Prostate gland (tissue), 2 donors: ENCODE results near the gene SCGB2B2. TPM values are rescaled to one million over a fixed set of nuclear protein-coding genes. Genes with fewer than 3 reads are reported as not detected.

Experiments used
- DNase-seq: peaks from one replicate; pipeline ENCODE4 v3.0.0-alpha.2; 2019; ENCODE audit warnings: low spot score
- H3K27ac ChIP-seq, 2 donors: fragments of 200-600 bp; sonication (generic); 2 replicates each; pipeline ENCODE4 v1.5.1; 2017 to 2019
- H3K27me3 ChIP-seq: fragments of 200-600 bp; sonication (generic); replicated peaks from 2 replicates; pipeline ENCODE4 v1.5.1; 2019; ENCODE audit not compliant: insufficient read depth
- H3K36me3 ChIP-seq, 2 donors: fragments of 200-600 bp; sonication (generic); 1 replicate in 1 of 2; 2 replicates in 1 of 2; pipeline versions ENCODE4 v1.5.1 to v1.8.1; 2017 to 2019
- H3K4me1 ChIP-seq: fragments of 200-600 bp; sonication (generic); replicated peaks from 2 replicates; pipeline ENCODE4 v1.5.1; 2019
- H3K4me3 ChIP-seq, 2 donors: fragments of 200-600 bp; sonication (generic); 2 replicates each; pipeline ENCODE4 v1.5.1; 2017 to 2019
- H3K9me3 ChIP-seq: fragments of 200-600 bp; sonication (generic); 2 replicates; pipeline ENCODE4 v1.5.1; 2017
- POLR2A ChIP-seq: fragments of 450-650 bp; IDR thresholded peaks from one replicate; pipeline ENCODE4 v1.6.1; 2016; ENCODE audit warnings: antibody characterized with exemption, mild to moderate bottlenecking
- POLR2AphosphoS5 ChIP-seq: sonication (generic); formaldehyde crosslinking; IDR thresholded peaks from one replicate; pipeline ENCODE4 v1.6.1; 2017; ENCODE audit warnings: antibody characterized with exemption
- WGBS: methylation state at CpG from one replicate; pipeline ENCODE4 v1.1.5; 2018; 5-methylcytosine and 5-hydroxymethylcytosine counted together
- intact Hi-C: fragments of 100-400 bp; cut with DNase I; formaldehyde crosslinking; loops from one replicate; pipeline ENCODE4 v1.14.2; 2022
- total RNA-seq, 2 donors: library from RNA; depleted of rRNA; stranded (reverse); fragments of >200 nt; gene quantifications; one replicate each; pipeline ENCODE4 v1.1.0, GENCODE V29; 2016
- TF ChIP-seq, protein P1 (sequence below), 4 experiments: fragments of 200-600 bp in 2 of 4; fragments of 450-650 bp in 2 of 4; sonication (generic) in 2 of 4; IDR thresholded peaks; 1 replicate in 3 of 4; 2 replicates in 1 of 4; pipeline ENCODE4 v1.5.1; 2016 to 2019; ENCODE audit warnings: antibody characterized with exemption in 4 of 4, mild to moderate bottlenecking in 2 of 4, moderate library complexity in 2 of 4

The SCGB2B2 gene, protein sequence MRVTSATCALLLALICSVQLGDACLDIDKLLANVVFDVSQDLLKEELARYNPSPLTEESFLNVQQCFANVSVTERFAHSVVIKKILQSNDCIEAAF
- total RNA-seq, result 1 to 10 TPM; 1.2 to 6.3 TPM

DNA sequence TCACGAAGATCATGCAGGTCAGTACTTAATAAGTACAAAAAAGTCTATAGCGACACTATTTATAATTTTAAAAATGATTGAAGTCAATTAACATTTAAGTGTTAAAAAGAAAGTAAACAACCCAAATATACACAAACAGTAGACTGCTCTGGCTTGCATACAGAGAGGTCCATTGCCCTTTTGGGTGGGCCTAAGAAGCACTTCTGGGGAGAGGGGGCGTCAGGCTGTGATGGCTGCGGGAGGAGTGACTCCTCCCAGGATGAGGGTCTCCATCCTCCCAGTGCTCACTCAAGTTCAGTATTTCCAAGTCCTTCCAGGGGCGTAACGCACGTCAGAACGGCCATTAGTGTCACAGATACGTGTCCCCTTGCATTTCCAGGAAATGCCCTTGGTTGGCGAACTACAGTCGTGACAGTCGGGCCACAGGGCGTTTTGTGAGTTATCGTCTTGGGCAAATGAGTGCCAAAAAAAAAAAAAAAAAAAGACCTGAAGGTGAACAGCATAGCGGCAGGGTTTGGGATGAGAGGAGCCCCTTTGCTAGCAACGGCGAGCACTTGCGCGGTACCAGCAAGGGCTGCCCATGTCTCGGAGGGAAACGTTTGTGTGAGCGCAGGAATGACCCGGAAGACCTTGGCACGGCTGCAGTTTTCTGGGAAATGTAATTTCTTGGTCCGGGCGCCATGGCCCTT, at the start of gene SCGB2B2:
Gene SCGB2B2 (minus strand): TSS at position 463 of the 689 bp plus-strand sequence. CDS start 82,596 bp downstream, outside the sequence.
- Histone ChIP-seq H3K4me3 (peak within 1 kb of the TSS; percentile 74 to 82), H3K27ac (peak within 1 kb of the TSS; percentile 90 to 94), H3K36me3 (peaks cover 0 to 10% of the 10 kb centered on the region in 2 donors), H3K27me3 (no peaks in the 10 kb centered on the region), H3K9me3 (no peaks in the 10 kb centered on the region), H3K4me1 (no peaks in the 10 kb centered on the region)
- WGBS, result 8% methylated on average over 26 of the region's 26 CpGs
- intact Hi-C loops, result loop anchor here (5.0 to 10.0 kb wide), 2 partner anchors 55 to 252 kb away; partner anchors contain the start of genes UBA2 and ZNF181
- TF ChIP-seq, protein P1, sequence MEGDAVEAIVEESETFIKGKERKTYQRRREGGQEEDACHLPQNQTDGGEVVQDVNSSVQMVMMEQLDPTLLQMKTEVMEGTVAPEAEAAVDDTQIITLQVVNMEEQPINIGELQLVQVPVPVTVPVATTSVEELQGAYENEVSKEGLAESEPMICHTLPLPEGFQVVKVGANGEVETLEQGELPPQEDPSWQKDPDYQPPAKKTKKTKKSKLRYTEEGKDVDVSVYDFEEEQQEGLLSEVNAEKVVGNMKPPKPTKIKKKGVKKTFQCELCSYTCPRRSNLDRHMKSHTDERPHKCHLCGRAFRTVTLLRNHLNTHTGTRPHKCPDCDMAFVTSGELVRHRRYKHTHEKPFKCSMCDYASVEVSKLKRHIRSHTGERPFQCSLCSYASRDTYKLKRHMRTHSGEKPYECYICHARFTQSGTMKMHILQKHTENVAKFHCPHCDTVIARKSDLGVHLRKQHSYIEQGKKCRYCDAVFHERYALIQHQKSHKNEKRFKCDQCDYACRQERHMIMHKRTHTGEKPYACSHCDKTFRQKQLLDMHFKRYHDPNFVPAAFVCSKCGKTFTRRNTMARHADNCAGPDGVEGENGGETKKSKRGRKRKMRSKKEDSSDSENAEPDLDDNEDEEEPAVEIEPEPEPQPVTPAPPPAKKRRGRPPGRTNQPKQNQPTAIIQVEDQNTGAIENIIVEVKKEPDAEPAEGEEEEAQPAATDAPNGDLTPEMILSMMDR (IDR thresholded peaks at IDR 0.05), result peak in 1 of 4 experiments; percentile 6
- no peak for TF ChIP-seq POLR2AphosphoS5
- no peak for TF ChIP-seq POLR2A
- DNase-seq, result no peak

DNA sequence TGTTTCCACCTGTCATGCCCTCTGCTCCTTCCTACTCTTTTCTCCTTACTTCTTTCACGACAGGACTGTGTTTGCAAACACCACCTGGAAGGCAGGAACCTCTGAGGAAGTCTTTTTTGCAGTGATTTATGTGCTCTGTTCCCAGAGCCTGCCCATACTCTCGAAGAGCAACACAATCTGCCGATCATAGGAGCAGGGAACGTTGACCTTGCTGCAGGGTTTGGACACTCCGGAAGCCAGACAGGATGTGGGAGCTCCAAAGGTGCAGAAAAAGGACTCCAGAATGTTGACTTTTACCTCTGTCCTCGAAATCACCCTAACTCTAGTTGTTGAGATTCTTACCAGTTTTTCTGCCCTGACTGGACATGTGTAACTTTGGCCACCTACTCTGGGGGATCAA, 48.4 kb upstream of the SCGB2B2 start:
- Histone ChIP-seq H3K27me3 (no peaks in the 10 kb centered on the region), H3K4me1 (no peaks in the 10 kb centered on the region), H3K36me3 (no peaks in the 10 kb centered on the region), H3K9me3 (no peaks in the 10 kb centered on the region), H3K4me3 (no peak overlapping the region), H3K27ac (no peak overlapping the region)
- no peak for DNase-seq
- intact Hi-C loops, result no loop called here
- WGBS, result 33% methylated on average over 6 of the region's 6 CpGs
- TF ChIP-seq, protein P1 (IDR thresholded peaks at IDR 0.05), result no peak
- TF ChIP-seq POLR2AphosphoS5 (no peak), POLR2A (no peak)

DNA sequence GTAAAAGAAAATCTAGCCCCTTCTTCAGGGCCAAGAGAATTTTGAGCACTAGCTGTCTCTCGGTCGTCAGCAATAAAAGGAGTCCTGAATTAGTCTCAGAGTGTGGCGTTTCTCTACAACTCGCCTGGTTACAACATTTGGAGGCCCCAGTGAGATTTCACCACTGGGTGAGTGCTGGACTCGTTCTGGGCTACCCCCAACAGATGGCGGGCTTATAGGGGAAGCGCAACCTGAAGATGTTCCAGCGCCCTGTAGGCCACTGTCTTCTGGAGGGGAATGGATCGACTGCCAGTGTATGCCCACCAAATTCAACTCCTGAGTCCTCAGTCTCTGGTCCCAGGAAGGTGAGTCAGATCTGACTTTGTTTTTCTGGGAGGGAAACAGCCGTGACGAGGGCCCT, 45.4 kb upstream of the SCGB2B2 start:
- intact Hi-C loops, result no loop called here
- DNase-seq, result no peak
- TF ChIP-seq, protein P1 (IDR thresholded peaks at IDR 0.05), result no peak
- TF ChIP-seq POLR2AphosphoS5 (no peak), POLR2A (no peak)
- Histone ChIP-seq H3K27ac (no peak overlapping the region), H3K27me3 (no peaks in the 10 kb centered on the region), H3K36me3 (no peaks in the 10 kb centered on the region), H3K4me1 (no peaks in the 10 kb centered on the region), H3K4me3 (no peak overlapping the region), H3K9me3 (no peaks in the 10 kb centered on the region)
- 54% methylated on average over 11 of the region's 11 CpGs for WGBS

DNA sequence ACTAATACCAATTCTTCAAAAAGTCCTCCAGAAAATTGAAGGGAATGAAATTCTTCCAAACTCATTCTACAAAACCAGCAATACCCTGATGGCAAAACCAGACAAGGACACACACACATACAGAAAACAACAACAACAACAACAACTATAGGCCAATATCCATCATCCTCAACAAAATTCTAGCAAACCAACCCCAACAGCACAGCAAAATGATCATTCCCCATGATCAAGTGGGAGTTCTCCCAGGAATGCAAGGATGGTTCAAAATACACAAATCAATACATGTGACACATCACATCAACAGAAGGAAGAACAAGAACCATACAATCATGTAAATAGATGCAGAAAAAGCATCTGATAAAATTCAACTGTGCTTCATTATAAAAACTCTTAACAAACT, 38.4 kb upstream of the SCGB2B2 start:
- TF ChIP-seq POLR2A, result no peak
- TF ChIP-seq POLR2AphosphoS5, result no peak
- TF ChIP-seq, protein P1 (IDR thresholded peaks at IDR 0.05), result no peak
- Histone ChIP-seq H3K27me3 (no peaks in the 10 kb centered on the region), H3K4me3 (no peak overlapping the region), H3K4me1 (no peaks in the 10 kb centered on the region), H3K27ac (no peak overlapping the region), H3K9me3 (no peaks in the 10 kb centered on the region), H3K36me3 (no peaks in the 10 kb centered on the region)
- DNase-seq, result no peak
- intact Hi-C loops, result no loop called here

DNA sequence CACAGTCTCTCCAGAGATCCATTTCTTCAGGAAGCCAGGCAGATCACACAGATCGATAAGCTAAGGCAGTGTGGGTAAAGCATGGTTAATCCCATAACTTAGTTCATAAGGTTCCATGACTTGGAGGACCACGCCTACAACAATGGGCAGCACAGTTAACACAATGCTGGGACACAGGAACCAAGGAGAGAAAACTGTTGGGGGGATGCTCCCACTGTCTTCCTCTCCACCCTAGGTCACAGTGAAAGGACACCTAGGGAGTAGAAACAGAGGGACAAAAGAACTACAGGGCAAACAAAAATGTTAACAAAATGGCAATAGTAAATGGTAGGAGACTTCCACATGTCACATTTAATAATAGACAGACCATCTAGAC, 36.3 kb upstream of the SCGB2B2 start:
- no peaks in the 10 kb centered on the region for H3K27me3 ChIP-seq
- TF ChIP-seq POLR2AphosphoS5 (no peak), POLR2A (no peak)
- TF ChIP-seq, protein P1 (IDR thresholded peaks at IDR 0.05), result no peak
- no peak for DNase-seq
- H3K9me3 ChIP-seq, result no peaks in the 10 kb centered on the region
- intact Hi-C loops, result loop anchor here (2.0 to 5.0 kb wide), 2 partner anchors 74 to 211 kb away; no protein-coding TSS in a partner anchor
- no peaks in the 10 kb centered on the region for H3K4me1 ChIP-seq
- H3K27ac ChIP-seq, result no peak overlapping the region
- 92% methylated on average over 2 of the region's 2 CpGs for WGBS
- no peaks in the 10 kb centered on the region for H3K36me3 ChIP-seq
- H3K4me3 ChIP-seq, result no peak overlapping the region
